H1 (cell line): ENCODE measurements around the gene IRS1. TPM values are rescaled to one million over a fixed set of nuclear protein-coding genes. Genes with fewer than 3 reads are reported as not detected.

ENCODE experiments used
- ATF2 ChIP-seq: IDR thresholded peaks from 2 replicates; pipeline ENCODE4 v1.6.1; 2012; ENCODE audit warnings: low read length, inconsistent platforms
- BCL11A ChIP-seq, 2 experiments: IDR thresholded peaks; one replicate each; pipeline ENCODE4 v1.6.1; 2011; ENCODE audit warnings: low read depth in 2 of 2, low read length in 2 of 2, mild to moderate bottlenecking in 2 of 2
- BRCA1 ChIP-seq: IDR thresholded peaks from 2 replicates; pipeline ENCODE4 v1.6.1; 2012; ENCODE audit warnings: low read depth, low read length, improper control_type of control experiment
- CEBPB ChIP-seq: IDR thresholded peaks from 2 replicates; pipeline ENCODE4 v1.6.1; 2012; ENCODE audit warnings: low read depth, low read length
- CHD1 ChIP-seq: IDR thresholded peaks from 2 replicates; pipeline ENCODE4 v1.6.1; 2012; ENCODE audit warnings: low read depth, low read length, improper control_type of control experiment
- CTBP2 ChIP-seq: IDR thresholded peaks from 2 replicates; pipeline ENCODE4 v1.7.0; 2011; ENCODE audit warnings: borderline replicate concordance, mild to moderate bottlenecking, moderate library complexity, mixed read lengths, low read length; ENCODE audit not compliant: insufficient read depth, insufficient read length
- EGR1 ChIP-seq: IDR thresholded peaks from 2 replicates; pipeline ENCODE4 v1.6.1; 2011; ENCODE audit warnings: low read depth, low read length, borderline replicate concordance
- GABPA ChIP-seq: IDR thresholded peaks from 2 replicates; pipeline ENCODE4 v1.6.1; 2011; ENCODE audit warnings: mild to moderate bottlenecking, low read length, moderate library complexity, borderline replicate concordance; ENCODE audit not compliant: insufficient read depth
- JUND ChIP-seq: IDR thresholded peaks from 2 replicates; pipeline ENCODE4 v1.6.1; 2011; ENCODE audit warnings: mild to moderate bottlenecking, improper control_type of control experiment, low read length
- KDM4A ChIP-seq: IDR thresholded peaks from one replicate; pipeline ENCODE4 v1.7.1; 2012; ENCODE audit warnings: low read depth, mild to moderate bottlenecking, moderate library complexity, low read length, inconsistent platforms; ENCODE audit not compliant: severe bottlenecking
- PHF8 ChIP-seq: fragments of 200-600 bp; sonication (generic); conservative IDR thresholded peaks from 2 replicates; pipeline ENCODE4 v1.7.1; 2012; ENCODE audit warnings: low read depth, mild to moderate bottlenecking, inconsistent platforms, low read length, moderate library complexity
- polyA plus RNA-seq, 7 experiments: library from polyadenylated mRNA; depleted of rRNA in 3 of 7; stranded (reverse) in 5 of 7; unstranded in 2 of 7; fragments of >200 nt in 5 of 7; fragments of 200-250 nt in 2 of 7; gene quantifications; 1 replicate in 5 of 7; 2 replicates in 1 of 7; 4 replicates in 1 of 7; pipeline versions ENCODE4 v1.2.1 to v1.2.3, GENCODE V29; 2011 to 2013; ENCODE audit warnings: missing spikeins in 2 of 7, mixed read lengths in 2 of 7
- total RNA-seq: library from RNA; stranded (reverse); fragmentation: NEBNext Ultra II Directional; extraction: Animal tissue kit (Norgen Biotek cat#: 25700); gene quantifications from 2 replicates; pipeline ENCODE4 v1.2.1, GENCODE V29; 2021

The IRS1 gene
- total and polyA plus RNA-seq, 2 of the 8 experiments (the other 6 are each of a cell fraction or from before 2014, with no cell fraction given), result 9.1 to 26.9 TPM

GRCh38 chr2:226847090-226847489, 47.5 kb upstream of the IRS1 start (continued):
- no peak for TF ChIP-seq ATF2
- TF ChIP-seq KDM4A, result no peak
- TF ChIP-seq BRCA1, result no peak
- TF ChIP-seq GABPA, result no peak
- TF ChIP-seq CHD1, result no peak
- TF ChIP-seq PHF8, result no peak
- no peak for TF ChIP-seq JUND
- TF ChIP-seq CTBP2, result no peak
- TF ChIP-seq BCL11A (IDR thresholded peaks at IDR 0.05; ENCODE audit: low read depth in 2 of 2, low read length in 2 of 2), result no peak
- no peak for TF ChIP-seq CEBPB
- no peak for TF ChIP-seq EGR1
